Fibroblast of peridontal ligament (primary cell): Measurements from ENCODE around the gene TLE1.

Experiments
- DNase-seq: peaks from one replicate; pipeline ENCODE4 v3.0.0-alpha.2; 2010; ENCODE audit errors: extremely low read depth

The TLE1 gene

DNA sequence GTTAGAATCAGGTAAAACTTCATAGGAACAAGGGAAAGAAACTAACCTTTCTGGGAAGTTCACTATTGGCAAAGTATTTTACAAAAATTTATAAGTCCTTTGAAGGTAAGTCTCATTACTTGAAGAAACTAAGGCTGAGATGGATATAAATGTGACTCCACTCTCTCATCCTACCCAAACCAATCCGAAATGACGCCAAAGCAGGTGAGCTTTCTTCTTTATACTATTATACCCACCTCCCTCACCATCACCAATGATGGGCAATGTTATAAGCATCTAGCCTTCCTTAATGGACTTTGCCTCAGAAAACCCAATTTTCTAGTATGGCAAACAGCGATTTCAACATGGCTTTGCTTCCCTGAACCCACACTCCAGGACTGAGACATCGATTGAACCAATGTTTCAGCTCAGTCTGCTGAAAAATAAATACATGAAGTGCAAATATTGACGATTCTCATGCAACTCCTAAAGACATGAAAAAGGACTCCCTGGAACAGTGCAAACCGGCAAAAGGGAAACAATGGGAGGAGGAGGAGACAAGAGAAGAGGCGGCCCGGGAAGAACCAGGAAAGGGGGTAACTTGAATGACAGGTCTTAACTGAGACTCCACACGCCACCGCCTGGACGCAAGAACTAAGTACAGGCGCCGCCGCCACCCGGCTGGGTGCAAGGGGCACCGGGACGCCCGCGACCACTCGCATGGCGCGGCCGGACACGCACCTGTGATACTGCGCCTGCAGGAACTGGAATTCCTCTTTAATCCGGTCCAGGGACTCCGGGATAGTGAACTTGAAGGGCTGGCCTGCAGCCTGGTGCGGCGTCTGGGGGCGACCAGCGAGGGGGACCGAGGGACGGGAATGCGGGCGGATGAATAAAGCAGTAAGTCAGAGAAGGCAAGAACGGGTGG, 2.5 kb downstream of the TLE1 start:
- DNase-seq, result peak; percentile 89

DNA sequence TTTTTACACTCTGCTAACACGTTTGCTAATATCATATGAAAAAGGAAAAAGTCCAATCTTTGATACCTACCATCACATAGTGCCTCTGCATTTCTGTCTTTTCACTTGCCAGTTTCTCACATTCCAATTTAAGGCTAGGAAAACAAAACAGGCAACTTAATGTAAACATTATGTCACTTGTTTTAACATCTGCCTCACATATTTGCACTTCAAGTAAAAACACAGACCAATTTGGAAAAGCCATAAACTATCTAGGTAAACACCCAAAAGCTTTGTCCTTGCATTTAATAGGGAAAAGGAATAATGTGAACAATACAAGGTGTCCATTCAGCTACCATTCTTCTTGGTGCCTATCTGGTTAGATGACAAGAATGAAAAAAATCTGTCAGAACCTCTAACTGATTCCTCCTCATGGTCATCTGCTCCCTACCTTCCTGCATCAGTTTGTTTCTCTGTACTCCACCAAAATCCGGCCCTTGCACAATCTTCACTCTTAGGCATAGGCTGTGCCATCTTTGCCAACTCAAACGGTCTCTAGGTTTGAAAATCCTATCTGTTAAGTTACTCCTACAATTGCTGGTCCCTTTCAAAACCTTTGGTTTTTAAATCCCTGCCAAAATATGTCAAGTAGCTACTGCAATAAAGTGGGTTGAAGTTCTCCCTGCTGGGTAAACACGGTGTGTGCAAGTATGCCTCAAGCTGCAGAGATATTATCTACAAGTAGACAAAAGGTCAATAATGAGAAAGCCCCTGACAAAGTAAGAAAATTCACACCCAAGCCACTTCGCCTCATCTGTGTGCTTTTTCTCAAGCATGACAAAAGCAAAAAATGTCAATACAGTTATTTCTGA, 3.4 kb downstream of the TLE1 start:
- peak; percentile 79 for DNase-seq

DNA sequence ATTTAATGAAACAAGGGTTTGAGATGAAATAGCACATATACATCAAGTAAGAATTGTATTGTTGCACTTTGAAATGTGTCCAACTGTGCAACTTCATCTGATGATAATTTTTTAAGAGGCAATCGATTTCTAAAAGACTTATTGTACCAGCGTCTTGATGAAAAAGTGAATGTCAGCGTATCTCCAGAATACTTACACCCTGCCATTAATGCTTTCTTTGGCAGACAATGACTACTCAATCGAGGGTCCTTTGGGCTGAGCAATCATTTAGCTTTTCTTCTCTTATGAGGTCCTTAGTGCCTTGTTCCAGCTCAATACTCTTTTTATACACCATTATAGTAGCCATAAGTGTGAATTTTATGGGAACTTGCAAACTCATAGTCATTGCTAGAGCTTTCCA, 4.7 kb downstream of the TLE1 start:
- no peak for DNase-seq

DNA sequence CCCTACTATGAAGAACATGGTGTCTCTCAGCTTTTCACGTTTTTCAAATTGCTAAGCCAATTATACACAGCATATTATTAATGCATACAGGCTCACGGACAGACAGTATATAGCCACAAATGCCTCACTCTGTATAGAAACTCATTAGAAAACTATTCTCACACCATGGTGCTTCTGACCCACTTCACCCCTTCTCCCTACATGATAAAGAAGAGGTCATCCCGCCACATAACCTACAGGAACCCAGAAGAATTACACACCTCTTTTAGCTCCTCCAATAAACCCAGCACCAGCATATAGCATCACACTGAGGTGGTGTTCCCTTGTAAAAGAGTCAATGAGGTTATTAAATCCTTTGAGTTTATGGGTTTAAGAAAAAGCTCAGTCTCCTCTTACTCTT, 5.6 kb downstream of the TLE1 start:
- no peak for DNase-seq

DNA sequence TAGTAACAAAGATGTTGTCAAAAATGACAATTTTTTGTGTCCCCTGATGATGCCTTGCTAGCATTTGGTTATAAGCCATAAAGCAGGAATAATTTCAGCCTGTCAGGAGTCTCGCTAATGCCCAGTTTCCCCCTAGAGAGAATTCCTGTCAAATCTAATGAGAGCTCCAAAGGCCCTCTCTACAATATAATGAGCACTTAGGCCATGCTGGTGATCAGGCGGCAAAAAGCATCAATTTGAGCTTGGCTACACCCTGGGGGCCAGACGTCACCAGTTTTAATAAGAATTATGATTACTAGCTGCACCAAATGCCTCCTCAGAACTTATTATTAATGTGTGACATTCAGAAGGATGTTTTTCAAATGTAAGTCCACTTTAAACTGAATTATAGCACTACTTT, 6.1 kb downstream of the TLE1 start:
- no peak for DNase-seq

DNA sequence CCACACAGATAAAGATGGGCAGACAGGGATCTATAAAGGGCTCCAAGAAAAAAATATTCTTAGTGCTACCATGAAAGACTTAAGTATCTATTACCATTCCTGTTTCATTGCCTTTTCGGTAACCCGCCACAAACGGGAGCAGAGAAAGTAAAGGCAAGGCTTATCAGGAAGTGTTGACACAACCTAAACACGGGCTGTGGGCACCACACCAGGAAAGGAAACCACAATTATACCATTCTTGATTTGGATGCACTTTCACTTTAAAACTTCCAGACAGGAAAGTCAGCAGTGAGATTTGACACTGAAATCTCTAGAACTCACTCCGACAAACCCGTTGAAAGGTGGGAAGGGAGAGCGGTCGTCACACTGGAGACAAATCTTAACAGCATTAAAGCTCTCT, 6.5 kb downstream of the TLE1 start:
- DNase-seq, result peak; percentile 75

DNA sequence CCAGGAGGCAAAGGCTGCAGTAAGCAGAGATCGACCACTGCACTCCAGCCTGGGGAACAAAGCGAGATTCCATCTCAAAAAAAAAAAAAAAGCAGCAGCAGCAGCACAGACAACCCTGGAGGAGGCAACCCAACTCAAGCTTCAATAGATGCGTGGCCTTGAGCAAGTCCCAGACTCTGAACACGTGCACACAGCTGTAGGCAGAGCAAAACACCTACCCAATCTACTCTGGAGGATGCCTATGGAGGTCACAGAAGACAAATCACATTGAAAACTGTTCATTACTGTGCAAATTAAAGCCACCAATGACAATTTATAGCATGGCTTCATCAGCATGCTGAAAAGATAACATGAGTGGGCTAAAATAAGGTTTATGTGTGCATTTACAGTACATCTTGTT, 7.2 kb downstream of the TLE1 start:
- DNase-seq, result no peak

DNA sequence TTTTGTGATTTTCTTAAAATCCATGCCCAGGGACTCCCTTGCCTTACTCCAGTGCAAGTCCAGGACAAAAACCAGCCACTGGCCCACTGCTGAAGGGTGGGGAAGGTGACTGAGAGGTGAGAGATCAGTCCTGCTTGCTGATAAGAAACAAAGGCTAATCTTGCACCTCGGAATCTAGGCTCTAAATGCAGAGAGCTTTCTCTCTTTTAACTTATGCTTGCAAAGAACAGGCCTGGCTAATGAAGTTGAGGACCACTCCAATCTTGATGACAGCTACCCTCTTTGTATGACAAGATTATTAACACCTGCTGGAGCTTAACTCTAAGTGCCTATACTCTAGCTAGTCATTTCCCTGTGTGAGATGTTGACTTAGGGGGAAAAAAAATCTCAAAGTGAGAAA, 8.8 kb downstream of the TLE1 start:
- no peak for DNase-seq

DNA sequence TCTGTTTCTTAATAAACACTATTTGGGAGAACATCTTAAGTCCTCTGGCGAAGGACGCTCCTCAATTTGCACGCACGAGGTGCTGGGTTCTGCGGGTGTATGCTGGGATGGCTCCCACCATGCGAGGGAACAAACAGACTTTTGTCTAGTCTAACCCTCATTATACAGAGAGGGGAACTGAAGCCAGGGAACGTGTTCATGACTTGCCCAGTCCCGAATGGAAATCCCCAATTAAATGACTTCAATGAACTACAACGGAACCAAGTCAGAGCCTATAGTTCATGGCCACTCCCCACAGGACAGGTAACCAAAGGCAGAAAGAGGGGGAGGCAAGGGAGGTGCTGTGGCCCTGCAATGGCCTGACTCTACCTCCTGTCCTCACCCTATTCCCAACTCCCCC, 9.3 kb downstream of the TLE1 start:
- no peak for DNase-seq

DNA sequence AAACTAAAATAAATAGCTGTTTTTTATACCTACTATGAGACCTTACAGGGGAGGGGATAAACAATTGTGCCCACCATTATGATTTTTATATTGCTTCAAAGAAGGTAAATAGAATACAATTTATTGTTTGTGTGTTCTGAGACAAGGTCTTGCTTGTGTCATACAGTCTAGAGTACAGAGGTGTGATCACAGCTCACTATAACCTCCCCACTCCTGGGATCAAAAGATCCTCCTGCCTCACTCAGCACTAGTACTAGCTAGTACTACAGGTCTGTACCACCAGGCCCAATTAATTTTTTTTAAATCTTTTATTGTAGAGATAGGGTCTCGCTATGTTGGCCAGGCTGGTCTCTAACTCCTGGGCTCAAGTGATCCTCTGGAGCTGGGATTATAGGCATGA, 11.3 kb downstream of the TLE1 start:
- DNase-seq, result no peak

DNA sequence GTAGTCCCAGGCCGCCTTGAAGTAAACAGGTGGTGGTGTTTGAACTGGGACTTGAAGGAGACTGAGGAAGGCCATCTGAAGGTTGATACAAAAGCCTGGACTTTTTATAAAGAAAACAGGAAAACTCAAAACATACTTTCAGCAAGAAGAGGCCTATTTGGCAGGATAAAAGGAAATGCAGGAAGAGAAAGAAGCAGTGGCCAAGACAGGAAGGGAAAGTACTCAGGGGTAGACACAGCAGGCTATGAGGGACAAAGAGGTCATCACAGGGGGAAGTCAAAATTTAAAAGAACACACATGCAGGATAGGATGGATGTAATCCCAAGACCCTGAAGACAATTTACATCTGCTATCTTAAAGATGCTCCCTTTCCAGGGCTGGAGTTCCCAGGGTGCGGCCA, 13.0 kb downstream of the TLE1 start:
- no peak for DNase-seq

DNA sequence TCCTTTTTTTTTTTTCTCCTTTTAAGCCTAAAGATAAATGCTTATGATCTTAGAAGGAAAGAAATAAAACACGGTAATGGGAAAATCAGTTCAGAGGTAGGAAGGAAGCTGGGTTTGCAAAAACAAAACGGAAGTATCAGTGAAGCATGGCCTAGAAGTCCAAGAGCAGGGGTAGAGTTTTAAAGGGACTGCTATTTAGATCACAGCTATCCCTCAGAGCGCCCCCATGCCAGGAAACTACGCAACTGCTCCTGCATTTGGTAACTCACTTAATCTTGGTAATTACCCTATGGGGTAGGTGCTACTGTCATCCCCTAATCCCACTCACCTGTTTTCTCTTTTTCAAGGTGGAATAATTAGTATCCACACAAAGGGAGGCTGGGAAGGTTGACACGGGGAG, 16.0 kb downstream of the TLE1 start:
- no peak for DNase-seq

DNA sequence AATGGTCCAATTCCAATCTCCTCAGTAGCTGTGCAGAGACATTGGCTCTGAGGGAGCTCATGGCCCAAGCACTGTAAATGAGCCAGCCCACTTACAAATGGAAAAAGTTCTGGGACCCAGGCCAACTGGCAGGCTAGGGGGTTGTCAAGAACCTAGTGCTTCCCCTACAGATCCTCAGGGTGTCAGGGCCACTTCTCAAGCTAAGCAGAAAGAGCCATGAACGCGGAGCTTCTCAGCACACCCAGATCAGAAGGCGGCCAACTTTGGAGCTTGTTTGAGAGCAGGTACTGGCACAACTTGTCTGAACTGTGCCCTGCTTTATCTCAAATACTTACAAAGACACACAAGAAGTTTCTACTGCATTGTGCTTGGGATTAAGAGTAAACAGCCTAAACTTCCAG, 17.5 kb downstream of the TLE1 start:
- peak; percentile 95 for DNase-seq

DNA sequence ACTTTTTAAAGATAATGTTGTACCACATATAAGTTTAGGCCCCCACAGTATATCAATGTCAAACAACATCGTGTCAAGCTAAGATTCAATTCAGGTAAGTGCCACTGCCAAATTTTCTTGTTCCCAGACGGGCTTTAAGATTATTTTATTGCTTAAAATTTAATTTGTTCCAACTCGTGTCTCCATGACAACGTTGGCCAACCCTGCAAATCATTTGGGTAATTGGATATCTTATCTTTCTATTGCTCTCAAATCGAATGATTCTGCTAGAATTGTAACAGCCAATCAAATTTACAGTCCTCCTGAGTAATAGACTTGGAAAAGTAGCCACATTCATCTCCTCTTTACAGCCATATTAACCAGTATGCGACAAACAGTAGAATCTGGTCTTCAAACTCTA, 19.5 kb downstream of the TLE1 start:
- DNase-seq, result no peak

DNA sequence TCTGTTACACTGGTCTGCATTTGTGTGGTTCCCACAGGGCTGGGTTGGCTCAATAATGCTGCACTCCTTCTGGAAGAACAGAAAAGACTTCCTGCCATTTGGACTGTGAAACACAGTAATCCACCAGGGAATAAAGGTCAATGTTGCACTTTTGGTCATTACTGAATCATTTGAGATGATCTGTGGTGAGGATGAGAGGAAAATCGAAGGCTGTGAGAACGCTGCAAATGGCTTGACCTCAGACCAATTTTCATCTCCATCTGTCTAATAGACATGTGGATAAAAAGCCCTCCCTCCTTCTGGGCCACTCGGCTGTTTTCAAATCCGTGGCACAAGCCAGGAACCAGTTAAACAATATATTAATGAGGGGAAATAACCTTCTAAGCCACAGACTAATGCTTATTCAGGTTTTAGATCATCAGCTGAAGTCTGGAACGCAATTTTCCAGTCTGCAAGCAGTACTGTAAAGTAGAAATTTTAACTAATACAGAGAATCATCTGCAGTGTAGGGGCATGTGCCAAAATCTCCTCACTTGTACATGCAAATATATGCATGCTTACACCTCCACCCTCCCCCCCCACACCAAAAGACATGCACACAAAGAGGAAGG, 20.2 kb downstream of the TLE1 start:
- DNase-seq, result peak; percentile 60

DNA sequence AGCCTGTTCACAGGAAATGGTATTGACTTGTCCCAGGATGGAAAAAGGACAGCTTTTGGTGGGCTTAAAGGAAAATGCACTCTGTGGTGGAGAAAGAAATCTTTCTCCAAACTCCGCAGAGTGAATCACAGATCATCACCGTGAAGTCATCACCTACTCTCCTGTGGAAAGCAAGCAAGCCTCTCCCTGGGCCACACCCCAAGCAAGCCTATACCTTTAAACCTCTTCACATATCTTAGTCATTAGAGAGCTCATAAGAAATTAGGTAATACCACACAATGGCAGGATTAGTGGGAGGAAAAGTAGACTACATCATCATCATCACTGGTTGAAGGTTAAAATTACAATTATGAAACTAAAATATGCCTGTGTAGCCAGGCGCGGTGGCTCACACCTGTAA, 23.2 kb downstream of the TLE1 start:
- no peak for DNase-seq

DNA sequence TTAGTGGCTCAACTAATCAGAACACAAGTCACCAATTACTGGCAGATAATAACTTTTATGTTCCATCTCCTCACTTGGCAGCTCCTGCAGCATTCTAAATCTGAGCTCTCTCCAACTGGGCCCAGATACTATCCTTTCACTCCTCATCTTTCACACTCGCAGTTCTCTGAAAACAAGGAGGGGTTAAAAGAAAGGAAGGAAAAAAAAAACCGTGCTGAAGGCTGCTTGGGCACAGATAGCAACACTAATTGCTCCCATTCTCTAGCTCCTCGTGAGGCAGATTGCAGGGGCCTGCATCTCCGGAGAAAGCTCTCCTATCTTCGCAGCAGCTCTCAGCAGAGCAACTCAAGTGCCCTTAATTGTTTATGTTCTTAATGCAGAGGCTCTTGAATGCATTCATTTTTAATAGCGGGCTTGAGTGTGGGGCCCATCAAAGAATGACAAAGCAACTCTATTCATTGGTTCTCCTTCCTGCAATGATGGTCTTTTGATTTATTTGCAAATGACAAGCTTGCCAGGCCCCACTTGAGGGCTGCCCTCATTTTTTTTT, 23.9 kb downstream of the TLE1 start:
- DNase-seq, result no peak

DNA sequence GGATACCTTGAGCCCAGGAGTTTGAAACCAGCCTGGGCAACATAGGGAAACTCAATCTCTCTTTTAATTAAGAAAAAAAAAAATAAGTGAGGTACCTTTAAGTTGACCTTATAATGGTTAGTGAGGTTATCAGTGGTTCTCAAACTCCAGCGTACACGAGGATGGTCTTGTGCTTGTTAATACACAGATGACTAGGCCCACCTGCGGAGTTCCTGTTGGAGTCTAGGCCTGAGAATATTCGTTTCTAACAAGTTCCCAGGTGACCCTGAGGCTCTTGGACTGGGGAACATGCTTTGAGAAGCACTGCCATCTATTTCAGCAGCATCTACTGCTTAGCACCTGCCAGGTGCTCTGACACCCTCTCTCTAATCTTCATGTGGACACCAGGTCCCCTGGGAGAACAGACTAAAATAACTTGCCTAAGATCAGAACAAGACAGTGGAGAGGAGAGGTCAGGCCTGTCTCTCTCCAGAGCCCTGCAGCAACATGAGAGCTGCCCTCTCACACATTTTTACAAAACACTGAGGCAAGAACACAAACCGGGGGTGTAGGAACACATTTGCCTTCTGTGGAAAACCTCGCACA, 24.6 kb downstream of the TLE1 start:
- no peak for DNase-seq

DNA sequence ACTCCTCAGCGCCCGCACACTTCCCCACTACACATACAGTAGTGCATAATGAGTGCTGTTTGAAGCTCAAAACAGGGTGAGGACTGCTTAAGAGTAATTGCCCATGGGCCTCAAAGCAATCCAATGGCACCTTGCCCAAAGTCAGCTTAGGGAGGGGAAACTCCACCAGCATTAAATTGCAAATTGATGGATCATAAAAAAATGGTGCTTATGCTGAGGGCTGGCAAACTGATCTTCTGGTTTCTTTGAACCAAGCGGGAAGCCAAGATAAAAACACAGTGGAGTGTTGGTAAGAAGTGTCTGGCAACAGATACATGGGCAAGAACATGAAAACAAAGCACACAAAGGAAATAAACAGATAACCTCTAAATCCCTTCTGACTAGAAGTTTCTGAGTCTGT, 28.0 kb downstream of the TLE1 start:
- DNase-seq, result no peak

DNA sequence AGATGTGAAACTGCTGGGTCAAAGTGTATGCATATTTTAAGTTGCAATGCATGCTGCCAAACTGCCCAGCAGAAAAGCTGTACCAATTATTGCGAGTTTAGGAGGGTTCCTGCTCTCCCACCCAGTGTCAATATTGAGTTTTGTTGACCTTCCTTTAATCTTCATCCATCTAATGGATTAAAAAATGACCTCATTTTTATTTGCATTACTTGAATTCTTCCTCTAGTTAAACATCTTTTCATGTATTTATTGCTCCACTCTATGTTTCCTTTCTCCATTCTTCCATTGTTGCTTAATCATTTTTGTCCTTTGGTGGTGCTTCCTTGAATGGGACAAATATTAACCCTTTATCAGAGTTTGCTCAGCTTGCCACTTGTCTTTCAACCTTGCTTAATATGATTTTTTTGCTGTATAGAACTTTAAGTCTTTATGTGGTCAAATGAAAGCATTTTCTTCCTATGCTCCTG, 32.4 kb downstream of the TLE1 start:
- DNase-seq, result no peak

DNA sequence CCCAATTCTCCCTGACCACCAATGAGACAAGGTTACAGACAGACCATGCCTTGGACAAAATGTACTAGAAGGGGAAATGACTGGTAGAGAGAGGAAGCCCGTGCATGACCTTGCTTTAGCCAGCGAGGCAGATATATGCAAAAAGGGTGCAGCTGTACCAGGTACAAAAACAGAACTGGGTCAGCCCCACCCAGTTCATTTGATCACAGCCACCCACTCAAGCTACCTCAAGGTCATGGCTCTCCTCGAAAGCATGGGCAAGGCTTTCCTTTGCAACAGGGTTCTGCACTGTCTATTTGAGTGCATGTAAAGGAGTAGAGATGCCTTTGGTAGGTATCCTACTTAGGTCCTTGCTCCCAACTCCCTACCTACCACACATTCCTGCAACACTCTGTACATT, 33.3 kb downstream of the TLE1 start:
- no peak for DNase-seq

DNA sequence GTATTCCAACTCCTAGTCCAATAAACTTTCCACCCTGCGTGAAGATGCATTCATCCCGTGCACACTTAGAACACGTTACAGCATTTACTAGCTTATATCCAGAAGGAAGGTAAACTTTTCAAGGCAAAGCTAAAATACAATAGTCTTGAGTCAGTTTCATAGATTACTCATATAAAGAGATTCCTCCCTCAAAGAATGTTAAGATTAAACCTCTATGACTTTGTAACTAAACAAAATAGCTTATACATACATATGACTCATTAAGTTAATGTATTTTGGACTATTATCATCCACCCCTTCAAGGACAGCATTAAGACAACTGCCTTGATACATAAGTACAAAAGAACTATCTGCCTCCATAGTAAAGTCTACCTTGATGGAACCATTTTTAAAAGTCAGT, 36.1 kb downstream of the TLE1 start:
- DNase-seq, result peak; percentile 33
